GM12892 (cell line): Measurements from ENCODE around the gene GOLGA7B.

ENCODE experiments used
- POLR2A ChIP-seq: IDR thresholded peaks from 2 replicates; pipeline ENCODE4 v1.6.1; 2011; ENCODE audit warnings: low read depth, low read length, control low read depth
- POLR2AphosphoS5 ChIP-seq: IDR thresholded peaks from 2 replicates; pipeline ENCODE4 v1.6.1; 2011; ENCODE audit warnings: low read depth, low read length, control low read depth
- TAF1 ChIP-seq: IDR thresholded peaks from 2 replicates; pipeline ENCODE4 v1.6.1; 2011; ENCODE audit warnings: low read depth, mild to moderate bottlenecking, control low read depth, low read length, borderline replicate concordance

- no peak for TF ChIP-seq TAF1
- no peak for TF ChIP-seq POLR2AphosphoS5
- TF ChIP-seq POLR2A, result no peak
Observed at GRCh38 chr10:97882142-97883091, 32.8 kb downstream of the GOLGA7B start.
